HepG2 (cell line): ENCODE measurements around the gene EARS2. TPM values are rescaled to one million over a fixed set of nuclear protein-coding genes. Genes with fewer than 3 reads are reported as not detected.
A peak's percentile ranks its signal among the peaks of the same experiment; 100 is the strongest.

Source experiments
- CBX1 ChIP-seq: IDR thresholded peaks from one replicate; pipeline ENCODE4 v1.6.1; 2016; ENCODE audit warnings: antibody characterized with exemption, low read depth
- CREB3 ChIP-seq: sonication (generic); formaldehyde crosslinking; IDR thresholded peaks from 2 replicates; pipeline ENCODE4 v1.5.0; 2020; ENCODE audit warnings: missing genetic modification reagents
- FOSL1 ChIP-seq: sonication (generic); formaldehyde crosslinking; IDR thresholded peaks from 2 replicates; pipeline ENCODE4 v1.9.0; 2021; ENCODE audit warnings: missing genetic modification reagents, borderline replicate concordance
- HNF1B ChIP-seq: sonication (generic); formaldehyde crosslinking; IDR thresholded peaks from 2 replicates; pipeline ENCODE4 v1.5.1; 2020; ENCODE audit warnings: mild to moderate bottlenecking, moderate library complexity, missing genetic modification reagents
- PCBP1 ChIP-seq: fragments of 200-400 bp; formaldehyde crosslinking; IDR thresholded peaks from 2 replicates; pipeline ENCODE4 v1.6.1; 2017; ENCODE audit warnings: mild to moderate bottlenecking, low read depth, low read length, borderline replicate concordance
- SCMH1 ChIP-seq: sonication (generic); formaldehyde crosslinking; IDR thresholded peaks from 2 replicates; pipeline ENCODE4 v1.9.0; 2021; ENCODE audit warnings: missing genetic modification reagents, mild to moderate bottlenecking, borderline replicate concordance
- SKI ChIP-seq: fragments of 450-650 bp; IDR thresholded peaks from one replicate; pipeline ENCODE4 v1.6.1; 2018; ENCODE audit warnings: mild to moderate bottlenecking; ENCODE audit not compliant: partially characterized antibody
- SOX13 ChIP-seq, 3 experiments: fragments of 450-650 bp in 1 of 3; sonication (generic) in 1 of 3; formaldehyde crosslinking in 1 of 3; IDR thresholded peaks in 2 of 3; conservative IDR thresholded peaks in 1 of 3; 2 replicates each; pipeline versions ENCODE4 v1.5.0 to v1.6.1; 2016 to 2020; ENCODE audit warnings: antibody characterized with exemption in 1 of 3, mild to moderate bottlenecking in 1 of 3, missing compliant biosample characterization in 1 of 3, missing genetic modification reagents in 1 of 3, moderate library complexity in 1 of 3
- ZBTB14 ChIP-seq: sonication (generic); formaldehyde crosslinking; IDR thresholded peaks from 2 replicates; pipeline ENCODE4 v1.4.0; 2020; ENCODE audit warnings: missing genetic modification reagents
- ZBTB21 ChIP-seq: sonication (generic); formaldehyde crosslinking; IDR thresholded peaks from 2 replicates; pipeline ENCODE4 v1.4.0; 2020; ENCODE audit warnings: missing genetic modification reagents
- ZBTB26 ChIP-seq: IDR thresholded peaks from 2 replicates; pipeline ENCODE4 v1.6.1; 2016; ENCODE audit warnings: missing compliant biosample characterization, missing genetic modification reagents, borderline replicate concordance
- ZNF101 ChIP-seq: sonication (generic); formaldehyde crosslinking; IDR thresholded peaks from 2 replicates; pipeline ENCODE4 v1.4.0; 2020; ENCODE audit warnings: mild to moderate bottlenecking, low read depth, missing genetic modification reagents, borderline replicate concordance
- ZNF263 ChIP-seq: sonication (generic); formaldehyde crosslinking; IDR thresholded peaks from 2 replicates; pipeline ENCODE4 v1.4.0; 2020; ENCODE audit warnings: missing genetic modification reagents
- ZNF709 ChIP-seq: sonication (generic); formaldehyde crosslinking; IDR thresholded peaks from 2 replicates; pipeline ENCODE4 v1.5.0; 2020; ENCODE audit warnings: mild to moderate bottlenecking, missing genetic modification reagents
- ZNF746 ChIP-seq: sonication (generic); formaldehyde crosslinking; IDR thresholded peaks from 2 replicates; pipeline ENCODE4 v1.8.0; 2022; ENCODE audit warnings: mild to moderate bottlenecking, missing genetic modification reagents
- polyA plus RNA-seq, 8 experiments: library from polyadenylated mRNA; depleted of rRNA in 3 of 8; stranded (reverse) in 7 of 8; unstranded in 1 of 8; fragments of >200 nt; fragmentation: Illumina TruSeq in 4 of 8; extraction: Trizol in 4 of 8; gene quantifications; 2 replicates each; pipeline versions ENCODE4 v1.2.1 to v1.2.3, GENCODE V29; 2011 to 2016; ENCODE audit warnings: low read depth in 4 of 8, missing spikeins in 1 of 8, mixed read lengths in 1 of 8; ENCODE audit not compliant: insufficient read depth in 1 of 8
- total RNA-seq, 5 experiments: library from RNA; depleted of rRNA; stranded (reverse); fragments of >200 nt; fragmentation: Illumina TruSeq; extraction: Trizol; gene quantifications; 2 replicates each; pipeline ENCODE4 v1.2.3, GENCODE V29; 2016; ENCODE audit warnings: low read depth in 1 of 5
- TF ChIP-seq, protein P1 (sequence below): sonication (generic); formaldehyde crosslinking; IDR thresholded peaks from 2 replicates; pipeline ENCODE4 v1.5.0; 2020; ENCODE audit warnings: missing genetic modification reagents, mild to moderate bottlenecking, borderline replicate concordance
- TF ChIP-seq, protein P2 (sequence below): sonication (generic); formaldehyde crosslinking; IDR thresholded peaks from 2 replicates; pipeline ENCODE4 v1.5.0; 2020; ENCODE audit warnings: missing genetic modification reagents
- TF ChIP-seq, protein P3 (sequence below): IDR thresholded peaks from 2 replicates; pipeline ENCODE4 v1.6.1; 2016; ENCODE audit warnings: mild to moderate bottlenecking, missing biosample characterization, missing genetic modification reagents

Gene EARS2
- total and polyA plus RNA-seq, 2 of the 13 experiments (the other 11 are each of a cell fraction or from before 2014, with no cell fraction given), result 49.4 to 80.4 TPM

DNA sequence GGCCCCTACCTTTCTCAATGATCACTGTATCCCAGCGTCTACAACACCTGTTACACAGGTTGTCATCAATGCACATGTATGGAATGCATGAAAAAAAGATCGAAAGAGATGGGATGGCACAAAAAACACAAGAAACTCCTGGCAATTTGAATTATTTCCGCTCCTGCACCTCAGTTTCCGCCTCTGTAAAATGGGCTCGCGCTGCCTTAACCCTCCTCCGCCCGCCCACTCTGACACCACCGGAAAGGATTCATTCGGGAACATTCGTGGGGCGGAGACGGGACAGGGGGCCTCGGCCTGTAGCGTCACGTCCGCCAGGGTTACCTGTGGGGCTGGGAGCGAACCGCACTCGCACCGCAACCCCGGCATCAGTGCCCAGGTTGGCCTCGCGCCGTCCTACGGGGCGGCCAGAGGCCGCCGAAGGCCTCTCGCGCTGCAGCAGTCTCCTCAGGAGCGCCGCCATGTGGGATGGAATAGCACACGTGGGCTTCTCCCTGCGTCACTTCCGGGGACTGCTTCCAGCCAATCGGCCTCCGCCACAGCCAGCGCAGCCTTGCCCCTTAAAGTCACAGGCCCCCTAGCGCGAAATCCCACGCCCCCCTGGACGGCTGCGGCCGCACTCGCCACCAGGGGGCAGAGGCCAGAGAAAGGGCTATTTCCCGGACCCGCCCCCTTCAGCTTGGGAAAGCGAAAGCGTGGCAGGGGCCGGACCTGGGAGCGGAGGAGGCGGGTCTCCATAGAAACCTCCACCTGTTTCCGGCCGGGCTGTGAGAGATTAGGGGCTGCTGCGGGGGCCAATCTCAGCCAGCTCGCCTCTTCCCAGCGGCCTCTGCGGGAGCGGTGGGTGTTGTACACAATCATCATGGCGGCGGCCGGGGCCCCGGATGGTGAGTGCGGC lies at the start of gene EARS2, which contains the start of gene UBFD1 (continued):
- TF ChIP-seq PCBP1, result peak; percentile 95; the same call in 1 of the 2 replicates
- peak; percentile 93 for TF ChIP-seq ZNF746 (CRISPR knock-in tag)
- TF ChIP-seq, protein P1, sequence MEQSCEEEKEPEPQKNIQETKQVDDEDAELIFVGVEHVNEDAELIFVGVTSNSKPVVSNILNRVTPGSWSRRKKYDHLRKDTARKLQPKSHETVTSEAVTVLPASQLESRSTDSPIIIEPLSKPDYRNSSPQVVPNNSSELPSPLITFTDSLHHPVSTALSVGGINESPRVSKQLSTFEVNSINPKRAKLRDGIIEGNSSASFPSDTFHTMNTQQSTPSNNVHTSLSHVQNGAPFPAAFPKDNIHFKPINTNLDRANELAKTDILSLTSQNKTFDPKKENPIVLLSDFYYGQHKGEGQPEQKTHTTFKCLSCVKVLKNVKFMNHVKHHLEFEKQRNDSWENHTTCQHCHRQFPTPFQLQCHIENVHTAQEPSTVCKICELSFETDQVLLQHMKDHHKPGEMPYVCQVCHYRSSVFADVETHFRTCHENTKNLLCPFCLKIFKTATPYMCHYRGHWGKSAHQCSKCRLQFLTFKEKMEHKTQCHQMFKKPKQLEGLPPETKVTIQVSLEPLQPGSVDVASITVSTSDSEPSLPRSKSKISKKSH (CRISPR knock-in tag), result peak; percentile 95; the same call in 1 of the 2 replicates
- TF ChIP-seq ZNF263, result peak; percentile 68
- TF ChIP-seq, protein P2, sequence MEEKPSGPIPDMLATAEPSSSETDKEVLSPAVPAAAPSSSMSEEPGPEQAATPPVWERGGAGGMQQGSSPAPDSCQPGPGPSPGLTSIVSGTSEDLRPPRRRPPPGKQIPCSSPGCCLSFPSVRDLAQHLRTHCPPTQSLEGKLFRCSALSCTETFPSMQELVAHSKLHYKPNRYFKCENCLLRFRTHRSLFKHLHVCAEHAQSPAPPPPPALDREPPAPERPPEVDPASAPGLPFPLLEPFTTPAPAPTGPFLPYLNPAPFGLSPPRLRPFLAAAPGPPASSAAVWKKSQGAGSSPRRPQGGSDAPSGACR (CRISPR knock-in tag), result peak; percentile 98
- no peak for TF ChIP-seq SOX13 (IDR thresholded peaks at IDR 0.05)
- peak in 1 of 2 experiments; percentile 63; a peak in 2 of 4 replicates for TF ChIP-seq SOX13 (CRISPR knock-in tag; conservative IDR thresholded peaks at IDR 0.05 in 1 of 2, IDR thresholded peaks at IDR 0.05 in 1 of 2)
- peak; percentile 68 for TF ChIP-seq FOSL1
- peak; percentile 92; the same call in 1 of the 2 replicates for TF ChIP-seq ZNF709
- peak; percentile 38; the same call in 1 of the 2 replicates for TF ChIP-seq ZBTB14 (CRISPR knock-in tag)
- TF ChIP-seq SKI, result peak; percentile 86
- peak; percentile 92; the same call in 1 of the 2 replicates for TF ChIP-seq ZNF101 (CRISPR knock-in tag)
- TF ChIP-seq ZBTB21, result 0 out of 2 replicates have a peak, but pooled peaks have one; percentile 10
- TF ChIP-seq, protein P3, sequence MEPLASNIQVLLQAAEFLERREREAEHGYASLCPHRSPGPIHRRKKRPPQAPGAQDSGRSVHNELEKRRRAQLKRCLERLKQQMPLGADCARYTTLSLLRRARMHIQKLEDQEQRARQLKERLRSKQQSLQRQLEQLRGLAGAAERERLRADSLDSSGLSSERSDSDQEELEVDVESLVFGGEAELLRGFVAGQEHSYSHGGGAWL (CRISPR knock-in tag), result peak; percentile 99
- no peak for TF ChIP-seq SCMH1 (CRISPR knock-in tag)
- peak; percentile 96 for TF ChIP-seq HNF1B (CRISPR knock-in tag)
- TF ChIP-seq CBX1, result peak; percentile 89
- peak; percentile 91 for TF ChIP-seq ZBTB26
- TF ChIP-seq CREB3 (CRISPR knock-in tag), result no peak; the same call in none of the 2 replicates
